ENCODE data around the gene SRBD1.

SRBD1 gene

GRCh38 chr2:45634223-45634622 lies 23.2 kb upstream of the SRBD1 start:
- no peak for DNase-seq

GRCh38 chr2:45631955-45632354 lies 20.9 kb upstream of the SRBD1 start:
- DNase-seq: no peak

- DNase-seq: no peak
These were observed 20.3 kb upstream of the SRBD1 start for GRCh38 chr2:45631319-45631718.

GRCh38 chr2:45629971-45630370 lies 18.9 kb upstream of the SRBD1 start:
- no peak for DNase-seq

- DNase-seq: no peak
These were observed 16.8 kb upstream of the SRBD1 start for GRCh38 chr2:45627911-45628310.

GRCh38 chr2:45626387-45627221 lies 15.5 kb upstream of the SRBD1 start:
- no peak for DNase-seq

- DNase-seq: no peak
These were observed 14.8 kb upstream of the SRBD1 start for GRCh38 chr2:45625824-45626223.

GRCh38 chr2:45623098-45623497 lies 12.0 kb upstream of the SRBD1 start:
- DNase-seq: no peak

GRCh38 chr2:45622336-45623075 lies 11.4 kb upstream of the SRBD1 start:
- DNase-seq: no peak

- DNase-seq: no peak
These were observed 6.4 kb upstream of the SRBD1 start for GRCh38 chr2:45617496-45617895.

GRCh38 chr2:45616658-45617411 lies 5.8 kb upstream of the SRBD1 start:
- peak; percentile 97 for DNase-seq

- DNase-seq: no peak
These were observed 3.9 kb upstream of the SRBD1 start for GRCh38 chr2:45614871-45615415.

- DNase-seq: no peak
These were observed 3.3 kb upstream of the SRBD1 start for GRCh38 chr2:45614330-45614729.

- no peak for DNase-seq
These were observed 1.7 kb upstream of the SRBD1 start for GRCh38 chr2:45612731-45613130.

- DNase-seq: no peak
These were observed 1.2 kb upstream of the SRBD1 start for GRCh38 chr2:45612285-45612684.

- peak; percentile 86 for DNase-seq
These were observed 617 bp downstream of the SRBD1 start for GRCh38 chr2:45610281-45611019.

GRCh38 chr2:45607701-45608100 lies 3.4 kb downstream of the SRBD1 start:
- peak; percentile 73 for DNase-seq

GRCh38 chr2:45606796-45607195 lies 4.3 kb downstream of the SRBD1 start:
- DNase-seq: no peak

- no peak for DNase-seq
These were observed 6.0 kb downstream of the SRBD1 start for GRCh38 chr2:45605116-45605515.

GRCh38 chr2:45602624-45603023 lies 8.4 kb downstream of the SRBD1 start:
- no peak for DNase-seq

GRCh38 chr2:45598545-45598944 lies 12.5 kb downstream of the SRBD1 start:
- DNase-seq: no peak

GRCh38 chr2:45596761-45597160 lies 14.3 kb downstream of the SRBD1 start:
- no peak for DNase-seq
